Heart left ventricle (tissue), 16 donors: Measurements from ENCODE around the gene CDH23. TPM values are rescaled to one million over a fixed set of nuclear protein-coding genes. Genes with fewer than 3 reads are reported as not detected.

Experiments used
- ATAC-seq, 4 donors: fragments of 200-7000 bp; cut with Tn5 transposase; one replicate each; pipeline ENCODE4 v1.9.1; 2020 to 2022; ENCODE audit warnings: moderate library complexity in 4 of 4, mild to moderate bottlenecking in 3 of 4, moderate number of reproducible peaks in 1 of 4
- DNase-seq, 5 donors: peaks; one replicate each; pipeline ENCODE4 v3.0.0-alpha.2; 2020
- H3K27ac ChIP-seq, 12 donors: fragments of 200-600 bp; sonication (generic) in 4 of 12; one replicate each; pipeline versions ENCODE4 v1.5.0 to v1.8.0; 2016 to 2022; ENCODE audit warnings: mild to moderate bottlenecking in 2 of 12
- H3K27me3 ChIP-seq, 9 donors: fragments of 200-600 bp; sonication (generic) in 2 of 9; one replicate each; pipeline versions ENCODE4 v1.5.1 to v1.8.0; 2016 to 2022; ENCODE audit warnings: mild to moderate bottlenecking in 3 of 9
- H3K36me3 ChIP-seq, 9 donors: fragments of 200-600 bp; sonication (generic) in 2 of 9; one replicate each; pipeline versions ENCODE4 v1.5.0 to v1.8.0; 2018 to 2022; ENCODE audit warnings: mild to moderate bottlenecking in 2 of 9
- H3K4me1 ChIP-seq, 12 donors: fragments of 200-600 bp; sonication (generic) in 4 of 12; one replicate each; pipeline versions ENCODE4 v1.5.0 to v1.8.0; 2016 to 2022; ENCODE audit warnings: mild to moderate bottlenecking in 3 of 12
- H3K4me3 ChIP-seq, 12 donors: fragments of 200-600 bp; sonication (generic) in 4 of 12; one replicate each; pipeline versions ENCODE4 v1.5.0 to v1.8.0; 2017 to 2022; ENCODE audit warnings: mild to moderate bottlenecking in 9 of 12, moderate library complexity in 4 of 12
- H3K9me3 ChIP-seq, 12 donors: fragments of 200-600 bp; sonication (generic) in 4 of 12; one replicate each; pipeline versions ENCODE4 v1.5.0 to v1.8.0; 2016 to 2022; ENCODE audit warnings: mild to moderate bottlenecking in 1 of 12
- POLR2A ChIP-seq, 2 donors: fragments of 450-650 bp; IDR thresholded peaks; one replicate each; pipeline ENCODE4 v1.6.1; 2017; ENCODE audit warnings: antibody characterized with exemption in 2 of 2, mild to moderate bottlenecking in 2 of 2, moderate library complexity in 2 of 2
- WGBS, 4 donors: extraction: QIAGEN DNeasy Blood & Tissue Kit in 2 of 4; methylation state at CpG; one replicate each; pipeline versions ENCODE4 v1.1.5 to v1.1.7; 2013 to 2018; 5-methylcytosine and 5-hydroxymethylcytosine counted together
- intact Hi-C, 10 donors: fragments of 100-400 bp; cut with DNase I; formaldehyde crosslinking; loops; one replicate each; pipeline versions ENCODE4 v1.11.1 to v1.14.2; 2022
- polyA plus RNA-seq, 2 donors: library from polyadenylated mRNA; stranded (reverse); fragments of 200-250 nt; gene quantifications; one replicate each; pipeline ENCODE4 v1.2.3, GENCODE V29; 2013
- total RNA-seq, 9 donors: library from RNA; depleted of rRNA in 2 of 9; stranded (reverse); fragments of >200 nt in 2 of 9; fragmentation: NEBNext Ultra II Directional in 3 of 9; extraction: Animal tissue kit (Norgen Biotek cat#: 25700) in 3 of 9; gene quantifications; one replicate each; pipeline versions ENCODE4 v1.1.0 to v1.2.4, GENCODE V29; 2016 to 2023
- TF ChIP-seq, protein P1 (sequence below), 12 donors: fragments of 200-600 bp; sonication (generic) in 4 of 12; IDR thresholded peaks; one replicate each; pipeline versions ENCODE4 v1.5.0 to v1.8.0; 2018 to 2022; ENCODE audit warnings: antibody characterized with exemption in 12 of 12, mild to moderate bottlenecking in 5 of 12
- donor health status: ischemic (EF 13 %, LVEDD 7.1; RV severe dilation, severe dysfunction).
- donor health status: healthy with polysubstance abuse.
- donor health status: DM: no; HTN: yes; CAD: no.
- donor health status: DM: no; HTN: no; CAD: no.
- donor health status: ischemic (EF 25% LVEDD 6.9; RV normal size, moderate dysfunction).
- donor health status: ischemic (EF 25% LVEDD 5.7; RV mildly dilated, moderate dysfunction).
- donor health status: healthy.
- donor health status: DM: yes; HTN: yes; CAD: no.
- donor health status: ischemic (EF 35%, LVEDD 5.7; RV mildly dilated, moderate dysfunction).
- donor health status: nonischemic (EF 11% LVEDD 7.7; RV severe dilation, severe dysfunction).
- donor health status: DM: yes; HTN: yes; CAD: no.
- donor health status: PGD.
- donor health status: ischemic (EF 29% LVEDD 5.4; RV normal size, mild dysfunction).
- donor health status: nonischemic (EF 23%, LVEDD 6.1; RV moderate dilation, normal function).

The CDH23 gene
- total and polyA plus RNA-seq, 11 donors = 1.2 to 8.6 (median 3.9) TPM

DNA sequence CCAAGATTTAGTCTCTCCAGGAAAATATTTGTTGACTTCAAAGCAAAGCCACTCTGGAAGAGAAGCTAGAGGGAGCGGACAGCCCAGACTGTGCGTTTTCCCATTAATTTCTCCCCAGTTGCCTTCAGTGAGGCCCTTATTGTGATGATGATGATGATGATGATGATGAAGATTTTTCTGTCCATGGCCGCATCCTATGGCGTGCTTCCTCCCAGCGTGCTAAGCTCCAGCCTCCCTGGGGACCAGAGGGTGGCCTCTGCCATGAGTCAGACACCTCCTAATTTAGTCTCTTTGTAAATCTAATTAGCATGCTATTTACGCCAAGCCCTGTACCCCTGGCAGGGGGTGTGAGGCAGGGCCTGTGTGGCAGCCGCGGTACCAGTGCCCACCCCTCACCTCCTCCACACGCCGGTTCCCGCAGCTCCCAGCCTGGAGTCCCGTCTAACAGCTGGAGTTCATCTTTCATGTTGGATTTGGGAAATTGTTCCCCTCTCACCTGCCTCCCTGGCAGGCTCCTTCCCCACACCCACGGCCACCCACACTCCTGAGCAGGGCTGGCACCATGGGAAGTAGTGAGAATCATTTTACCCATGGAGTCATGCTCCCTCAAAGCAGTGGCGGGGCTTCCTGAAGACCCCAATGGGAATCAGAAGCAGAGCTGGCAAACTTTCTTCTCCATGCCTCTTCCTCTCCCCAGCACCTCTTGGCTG lies 230.7 kb downstream of the CDH23 start:
- intact Hi-C loops = no loop called here
- TF ChIP-seq POLR2A (IDR thresholded peaks at IDR 0.05) = no peak
- TF ChIP-seq, protein P1, sequence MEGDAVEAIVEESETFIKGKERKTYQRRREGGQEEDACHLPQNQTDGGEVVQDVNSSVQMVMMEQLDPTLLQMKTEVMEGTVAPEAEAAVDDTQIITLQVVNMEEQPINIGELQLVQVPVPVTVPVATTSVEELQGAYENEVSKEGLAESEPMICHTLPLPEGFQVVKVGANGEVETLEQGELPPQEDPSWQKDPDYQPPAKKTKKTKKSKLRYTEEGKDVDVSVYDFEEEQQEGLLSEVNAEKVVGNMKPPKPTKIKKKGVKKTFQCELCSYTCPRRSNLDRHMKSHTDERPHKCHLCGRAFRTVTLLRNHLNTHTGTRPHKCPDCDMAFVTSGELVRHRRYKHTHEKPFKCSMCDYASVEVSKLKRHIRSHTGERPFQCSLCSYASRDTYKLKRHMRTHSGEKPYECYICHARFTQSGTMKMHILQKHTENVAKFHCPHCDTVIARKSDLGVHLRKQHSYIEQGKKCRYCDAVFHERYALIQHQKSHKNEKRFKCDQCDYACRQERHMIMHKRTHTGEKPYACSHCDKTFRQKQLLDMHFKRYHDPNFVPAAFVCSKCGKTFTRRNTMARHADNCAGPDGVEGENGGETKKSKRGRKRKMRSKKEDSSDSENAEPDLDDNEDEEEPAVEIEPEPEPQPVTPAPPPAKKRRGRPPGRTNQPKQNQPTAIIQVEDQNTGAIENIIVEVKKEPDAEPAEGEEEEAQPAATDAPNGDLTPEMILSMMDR (IDR thresholded peaks at IDR 0.05) = no peak
- no peak overlapping the region for H3K27ac ChIP-seq
- no peaks in the 10 kb centered on the region for H3K27me3 ChIP-seq
- H3K36me3 ChIP-seq = no peaks in the 10 kb centered on the region
- H3K4me3 ChIP-seq = no peak overlapping the region
- no peaks in the 10 kb centered on the region for H3K9me3 ChIP-seq
- H3K4me1 ChIP-seq = peaks cover 0 to 17% (median 9%) of the 10 kb centered on the region in 12 donors
- WGBS, 4 donors = 67 to 76% (median 73%) methylated on average over 13 to 14 of the region's 14 CpGs
- no peak for ATAC-seq
- no peak for DNase-seq

DNA sequence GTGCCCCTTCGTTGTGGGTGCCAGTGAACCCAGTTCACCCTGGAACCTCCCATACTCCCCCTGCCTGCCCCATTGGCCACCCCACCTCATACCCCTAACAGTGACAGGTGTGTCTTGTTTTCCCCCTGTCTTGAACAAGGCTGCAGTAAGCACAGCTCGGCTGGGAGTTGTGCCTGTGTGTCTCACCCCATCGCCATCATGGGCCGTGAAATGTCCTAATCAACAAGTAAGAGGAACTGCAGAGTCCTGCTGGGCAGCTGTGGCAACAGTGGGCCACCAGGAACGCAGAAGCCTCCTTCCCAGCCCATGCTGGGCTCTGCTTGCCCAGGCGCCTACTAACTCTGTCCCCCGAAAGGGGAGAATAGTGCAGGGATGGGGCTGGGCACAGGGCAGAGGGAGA lies 231.2 kb downstream of the CDH23 start:
- H3K27ac ChIP-seq = no peak overlapping the region
- H3K27me3 ChIP-seq = no peaks in the 10 kb centered on the region
- intact Hi-C loops = no loop called here
- DNase-seq = no peak
- no peak overlapping the region for H3K4me3 ChIP-seq
- no peaks in the 10 kb centered on the region for H3K9me3 ChIP-seq
- peaks cover 0 to 12% (median 3%) of the 10 kb centered on the region in 12 donors for H3K4me1 ChIP-seq
- TF ChIP-seq POLR2A (IDR thresholded peaks at IDR 0.05) = no peak
- TF ChIP-seq, protein P1 (IDR thresholded peaks at IDR 0.05) = no peak
- 74 to 79% (median 78%) methylated on average over 6 to 7 of the region's 7 CpGs for WGBS, 4 donors
- no peak for ATAC-seq
- H3K36me3 ChIP-seq = no peaks in the 10 kb centered on the region

DNA sequence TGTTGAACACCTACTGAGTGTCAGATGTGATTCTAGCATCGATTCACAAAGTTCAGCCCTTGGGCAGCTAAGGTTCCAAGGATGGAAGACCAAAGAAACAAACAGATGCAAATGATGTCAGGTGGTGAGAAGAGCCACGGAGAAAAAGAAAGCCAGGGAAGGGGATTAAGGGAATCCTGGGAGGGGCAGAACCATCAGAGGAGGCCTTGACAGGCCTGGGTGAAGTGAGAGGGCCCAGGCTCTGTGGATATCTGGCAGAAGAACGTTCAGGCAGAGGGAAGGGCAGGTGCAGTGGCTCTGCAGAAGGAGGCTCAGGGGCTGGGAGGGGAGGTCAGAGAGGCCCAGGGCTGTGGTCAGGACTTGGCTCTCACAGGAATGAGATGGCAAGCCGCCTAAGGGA lies 232.4 kb downstream of the CDH23 start:
- no peak overlapping the region for H3K27ac ChIP-seq
- H3K27me3 ChIP-seq = no peaks in the 10 kb centered on the region
- H3K36me3 ChIP-seq = no peaks in the 10 kb centered on the region
- intact Hi-C loops = no loop called here
- DNase-seq = no peak
- H3K4me3 ChIP-seq = no peak overlapping the region
- no peaks in the 10 kb centered on the region for H3K9me3 ChIP-seq
- TF ChIP-seq, protein P1 (IDR thresholded peaks at IDR 0.05) = no peak
- TF ChIP-seq POLR2A (IDR thresholded peaks at IDR 0.05) = no peak
- 71 to 81% (median 76%) methylated on average over 4 of the region's 4 CpGs for WGBS, 4 donors
- H3K4me1 ChIP-seq = peaks cover 0 to 3% (median 0%) of the 10 kb centered on the region in 12 donors
- ATAC-seq = no peak

DNA sequence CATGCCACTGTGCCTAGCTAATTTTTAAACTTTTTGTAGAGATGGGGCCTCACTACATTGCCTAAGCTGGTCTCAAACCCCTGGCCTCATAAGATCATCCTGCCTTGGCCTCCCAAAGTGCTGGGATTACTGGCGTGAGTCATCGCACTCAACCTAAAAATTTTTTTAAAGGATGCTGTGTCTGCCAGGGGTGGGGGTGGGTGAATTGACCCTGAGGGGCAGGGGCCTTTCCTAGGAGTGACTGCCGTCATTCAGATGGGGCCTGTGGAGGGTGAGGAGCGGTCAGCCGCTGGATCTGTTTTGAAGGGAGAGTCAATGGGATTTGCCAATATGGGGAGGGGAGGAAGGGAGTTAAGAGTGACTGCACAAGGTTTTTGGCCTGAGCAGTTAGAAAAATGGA lies 233.4 kb downstream of the CDH23 start:
- intact Hi-C loops = no loop called here
- no peak for TF ChIP-seq POLR2A (IDR thresholded peaks at IDR 0.05)
- TF ChIP-seq, protein P1 (IDR thresholded peaks at IDR 0.05) = no peak
- Histone ChIP-seq H3K27ac (no peak overlapping the region), H3K4me1 (peaks cover 0 to 11% (median 0%) of the 10 kb centered on the region in 12 donors), H3K9me3 (no peaks in the 10 kb centered on the region), H3K36me3 (no peaks in the 10 kb centered on the region), H3K27me3 (no peaks in the 10 kb centered on the region), H3K4me3 (no peak overlapping the region)
- WGBS, 4 donors = 95 to 99% (median 98%) methylated on average over 5 of the region's 5 CpGs
- DNase-seq (no peak), ATAC-seq (no peak)
